Stimulated activated CD8-positive, alpha-beta memory T cell treated with anti-CD3 and anti-CD28 coated beads, Interleukin-4, amount 100 ng/mL, for 1 hour (primary cell): Measurements from ENCODE around the gene INHBB.

Source experiments
- DNase-seq, 2 donors: peaks; one replicate each; pipeline ENCODE4 v3.0.0-alpha.2; 2020; ENCODE audit warnings: low read depth in 2 of 2, low spot score in 1 of 2

INHBB gene

DNA sequence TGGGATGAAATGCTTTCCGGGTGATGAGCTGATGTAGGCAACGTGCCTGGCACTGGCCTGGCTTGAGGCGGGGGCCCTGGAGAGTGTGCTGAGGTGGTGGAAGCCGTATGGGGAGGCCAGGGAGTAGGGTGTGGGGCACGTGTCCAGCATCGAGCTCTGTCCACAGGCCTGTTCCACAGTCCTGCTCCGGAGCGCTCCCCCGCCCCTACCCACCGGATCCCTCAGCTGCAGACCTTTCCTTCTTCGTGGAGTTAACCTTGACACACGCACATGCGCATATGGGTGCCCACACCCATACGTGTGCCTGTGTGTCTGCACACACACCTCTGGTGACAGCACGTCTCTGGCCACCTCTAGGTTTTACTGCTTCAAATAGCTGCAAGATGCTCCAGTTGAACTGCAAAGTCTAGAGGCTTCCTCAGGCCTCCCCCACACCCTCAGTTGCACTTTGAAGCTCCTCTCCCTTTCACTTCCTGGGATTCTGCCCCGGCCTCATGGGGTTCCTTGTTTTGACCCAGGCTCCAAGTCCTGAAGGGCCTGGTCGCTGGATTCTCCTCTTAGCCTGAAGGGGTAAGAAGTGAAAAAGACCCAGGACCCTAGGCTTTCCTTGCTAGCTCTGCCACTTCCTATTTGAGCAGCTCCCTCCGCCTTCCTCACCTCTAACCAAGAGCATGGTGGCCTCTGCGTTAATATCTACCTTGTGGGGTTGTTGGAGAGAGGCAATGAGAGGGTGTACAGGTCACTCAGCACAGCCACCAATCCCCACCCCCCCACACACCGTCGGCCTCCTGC, 49.5 kb downstream of the INHBB start:
- DNase-seq, result no peak

DNA sequence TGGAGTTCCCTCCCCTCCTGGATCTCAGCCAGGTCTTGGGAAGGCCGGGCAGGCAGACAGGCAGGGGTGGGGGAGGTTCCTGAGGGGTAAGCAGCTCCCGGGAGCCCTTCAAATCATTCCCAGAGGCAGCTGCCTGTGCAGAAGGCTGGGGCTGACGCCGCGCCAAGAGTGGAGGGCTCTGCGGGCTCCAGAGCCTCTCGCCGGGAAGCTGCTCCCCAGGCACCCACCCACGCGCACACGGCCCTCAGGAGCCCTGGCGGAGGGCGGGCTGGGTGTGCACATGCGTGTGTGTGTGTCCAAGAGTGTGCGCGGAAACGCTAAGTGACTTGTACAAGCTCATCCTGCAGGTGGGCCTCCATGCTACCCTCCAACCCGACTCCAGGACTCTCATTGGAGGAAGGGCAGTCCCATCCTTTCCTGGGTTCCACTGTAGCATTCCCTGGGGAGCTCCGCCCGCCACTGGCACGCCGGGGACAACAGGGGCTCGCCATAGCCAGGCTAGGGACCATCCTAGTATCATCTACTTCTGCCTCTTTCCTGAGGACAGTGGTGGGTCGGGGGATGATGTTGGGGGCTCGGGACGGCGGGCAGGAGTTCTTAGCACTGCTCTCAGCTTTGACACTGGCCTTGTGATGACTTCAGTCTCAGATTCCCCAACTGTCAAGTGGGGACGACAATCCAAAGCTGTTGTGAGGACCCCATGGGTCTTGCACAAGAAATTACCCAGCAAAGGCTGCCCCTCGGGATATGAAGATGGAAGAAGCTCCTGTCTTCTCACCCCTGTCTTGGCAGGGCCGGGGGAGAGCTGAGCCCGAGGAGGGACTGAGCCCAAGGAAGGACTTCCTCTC, 50.3 kb downstream of the INHBB start:
- no peak for DNase-seq

DNA sequence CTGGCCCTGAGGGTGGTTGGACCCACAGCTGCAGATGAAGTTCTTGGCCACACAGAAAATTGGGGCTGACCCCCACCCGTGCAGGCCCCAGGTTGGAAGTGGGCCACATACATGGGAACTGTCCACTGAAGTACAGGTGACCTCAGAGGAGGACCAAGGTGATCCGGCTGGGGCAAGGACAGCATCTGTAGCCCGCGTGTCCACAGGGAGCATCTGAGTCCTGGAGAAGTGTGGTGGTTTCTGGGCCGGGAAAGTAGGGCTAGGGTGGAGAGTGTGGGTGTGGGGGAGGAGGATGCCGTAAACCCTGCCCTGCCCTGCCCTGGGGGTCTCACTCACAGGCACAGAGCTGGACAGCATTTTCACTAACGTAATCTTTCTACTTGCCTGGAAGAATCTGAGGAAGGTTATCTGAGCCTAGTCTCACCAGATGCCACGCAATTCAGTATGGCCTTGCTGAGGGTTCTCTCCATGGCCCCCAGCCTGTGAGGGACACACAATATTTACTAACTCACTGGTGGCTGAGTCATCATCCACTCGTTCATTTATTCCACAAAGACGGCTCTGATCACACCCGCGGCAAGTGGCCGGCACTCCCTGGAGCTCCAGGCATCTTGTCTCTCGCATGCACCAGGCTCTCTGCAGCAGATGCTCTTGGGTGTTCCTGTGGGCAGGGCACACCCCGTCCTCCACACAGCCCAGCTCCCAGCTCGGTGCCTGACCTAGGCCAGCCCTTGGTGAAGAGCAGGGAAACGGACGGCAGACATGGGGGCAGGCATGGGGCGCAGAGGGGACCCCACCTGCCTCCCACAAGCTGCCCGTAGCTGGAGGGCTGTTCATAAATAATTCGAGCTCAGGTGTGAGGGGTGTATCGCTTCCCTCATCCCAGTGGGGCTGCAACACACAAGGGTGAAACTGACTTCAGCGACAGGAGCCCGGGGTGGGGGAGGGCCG, 51.2 kb downstream of the INHBB start:
- no peak for DNase-seq

DNA sequence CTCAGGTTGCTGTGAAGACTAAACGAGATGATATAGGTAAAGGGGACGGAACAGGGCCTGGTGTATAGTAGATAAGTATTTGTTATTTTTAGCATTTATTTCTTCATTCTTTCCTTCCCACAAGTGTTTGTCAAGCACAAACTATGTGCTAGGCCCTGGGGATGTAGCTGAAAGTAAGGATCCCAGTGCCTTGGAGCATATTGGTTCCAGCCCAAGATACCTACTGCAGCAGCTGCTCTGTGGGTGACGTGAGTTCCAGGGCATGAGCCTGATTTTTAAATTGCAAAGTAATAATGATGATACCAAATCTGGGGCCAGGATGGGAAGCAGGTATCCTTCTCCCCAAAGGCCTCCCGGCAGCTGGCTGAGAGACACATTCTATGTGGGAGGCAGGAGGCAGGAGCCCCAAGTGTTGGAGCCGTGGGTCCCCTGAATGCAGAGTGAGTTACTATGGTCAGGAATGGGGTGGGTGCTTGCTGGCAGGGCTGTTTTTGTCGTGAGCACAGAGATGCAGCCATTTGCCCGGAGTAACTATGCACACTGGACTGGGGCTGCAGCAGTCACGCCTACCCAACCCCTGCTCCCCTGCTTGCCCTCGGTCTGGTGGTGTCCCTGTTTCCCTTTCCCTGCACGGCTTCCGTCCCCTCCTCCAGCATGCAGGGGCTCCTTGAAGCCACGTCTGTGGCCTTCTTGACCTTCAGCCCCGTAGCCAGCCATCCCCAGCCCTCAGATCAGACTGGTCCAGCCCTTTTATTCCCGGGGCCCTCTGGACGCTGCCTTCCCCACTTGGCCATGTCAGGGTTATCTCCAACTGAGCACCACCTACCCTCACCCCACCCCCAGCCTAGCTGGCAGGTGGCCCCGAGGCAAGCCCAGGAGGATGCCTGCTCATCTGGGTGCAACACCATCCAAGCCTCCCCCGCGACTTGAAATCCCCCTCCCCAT, 52.4 kb downstream of the INHBB start:
- no peak for DNase-seq

DNA sequence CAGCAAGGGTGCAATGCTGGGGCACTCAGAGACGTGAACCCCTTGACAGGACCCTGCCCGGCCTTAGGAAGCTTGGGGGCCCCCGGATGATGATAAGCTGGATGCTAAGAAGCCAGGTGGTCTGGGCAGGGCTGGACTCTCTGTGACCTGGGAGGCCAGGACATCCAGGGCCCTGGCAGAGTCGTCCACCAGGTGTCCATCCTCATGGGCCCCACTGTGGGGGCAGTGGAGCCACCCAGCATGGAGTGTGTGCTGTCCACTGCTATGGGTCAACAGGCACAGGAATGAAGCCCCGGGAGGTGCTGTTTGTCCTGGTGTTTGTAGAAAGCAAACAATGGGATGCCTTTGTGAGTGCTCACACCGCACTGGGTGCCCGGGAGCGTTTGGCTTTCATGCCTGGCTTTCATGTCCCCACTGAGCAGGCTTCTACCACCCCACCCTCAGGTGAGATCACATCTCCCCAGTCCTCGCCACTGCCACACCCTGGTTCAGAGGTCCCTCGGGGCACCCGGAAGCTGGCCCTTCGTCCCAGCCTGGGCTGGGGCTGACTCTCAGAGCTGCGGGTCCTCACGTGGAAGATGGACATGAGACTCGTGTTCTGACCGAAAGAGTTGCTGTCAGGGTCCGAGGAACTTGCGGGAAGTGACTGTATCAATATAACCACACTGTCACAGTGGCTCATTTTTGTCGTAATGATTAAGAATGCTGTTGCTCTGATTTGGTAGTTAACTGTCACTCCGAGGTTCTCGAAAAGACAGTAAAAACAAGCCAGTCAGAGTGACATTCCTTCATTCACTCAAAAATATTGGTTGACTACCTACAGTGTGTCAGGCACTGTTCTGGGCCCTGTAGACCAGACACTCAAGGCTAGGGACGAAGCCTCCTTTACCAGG, 53.3 kb downstream of the INHBB start:
- no peak for DNase-seq

DNA sequence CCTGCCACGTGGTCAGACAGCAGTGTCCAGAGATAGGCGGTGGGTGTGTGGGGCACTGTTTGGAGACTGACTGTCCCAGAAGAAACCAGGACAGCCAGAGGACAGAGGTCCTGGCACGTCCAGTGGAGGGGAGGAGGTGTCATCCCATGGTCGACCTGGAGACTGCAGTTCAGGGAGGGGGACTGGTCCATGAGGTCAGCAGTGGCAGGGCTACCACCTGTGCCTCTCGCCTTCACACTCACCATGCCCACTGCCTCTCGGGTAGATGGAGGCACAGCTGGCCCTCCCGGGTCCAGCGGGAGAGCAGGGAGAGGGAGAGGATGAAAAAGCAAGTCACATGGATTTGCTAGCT, 53.9 kb downstream of the INHBB start:
- no peak for DNase-seq

DNA sequence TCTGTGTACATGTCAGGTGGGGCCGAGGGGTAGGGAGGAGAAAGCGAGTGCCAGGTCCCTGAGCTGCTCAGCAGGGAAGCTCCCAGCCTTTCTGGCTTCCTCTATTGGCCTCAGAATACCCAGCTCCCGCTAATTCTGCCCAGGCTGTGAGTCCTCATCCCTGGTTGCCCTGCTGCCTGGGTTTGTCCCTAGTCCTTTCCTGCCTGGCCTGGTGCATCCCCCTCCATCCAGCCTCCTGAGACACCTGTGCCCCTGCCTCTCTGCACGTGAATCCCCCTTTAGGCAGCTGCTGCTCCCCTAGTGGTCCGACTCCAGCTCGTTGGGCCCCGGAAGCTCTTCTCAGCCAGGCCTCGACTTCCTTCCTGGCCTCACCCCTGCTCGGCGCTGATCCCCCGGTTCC, 54.6 kb downstream of the INHBB start:
- no peak for DNase-seq
